GM21576 (cell line): ENCODE data around the gene ACRV1.

Experiments used
- ATAC-seq: cut with Tn5 transposase; IDR thresholded peaks from one replicate; pipeline ENCODE4 v1.9.1; 2021; ENCODE audit warnings: mild to moderate bottlenecking, moderate library complexity; ENCODE audit not compliant: unreplicated experiment

Gene ACRV1

DNA sequence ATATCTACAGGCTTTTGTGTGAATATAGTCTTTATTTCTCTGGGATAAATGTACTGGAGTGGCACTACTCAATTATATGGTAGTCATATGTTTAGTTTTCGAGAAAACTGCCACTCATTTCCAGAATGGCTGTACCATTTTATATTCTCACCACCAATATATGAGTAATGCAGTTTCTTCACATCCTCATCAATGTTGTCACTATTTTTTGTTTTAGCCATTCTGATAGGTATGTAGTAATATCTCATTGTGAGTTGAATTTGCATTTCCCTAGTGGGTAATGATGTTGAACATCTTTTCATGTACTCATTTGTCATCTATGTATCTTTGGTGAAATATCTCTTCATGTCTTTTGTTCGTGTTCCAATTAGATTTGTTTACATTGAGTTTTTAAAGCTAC is 18.0 kb downstream of the ACRV1 start:
- no peak for ATAC-seq

DNA sequence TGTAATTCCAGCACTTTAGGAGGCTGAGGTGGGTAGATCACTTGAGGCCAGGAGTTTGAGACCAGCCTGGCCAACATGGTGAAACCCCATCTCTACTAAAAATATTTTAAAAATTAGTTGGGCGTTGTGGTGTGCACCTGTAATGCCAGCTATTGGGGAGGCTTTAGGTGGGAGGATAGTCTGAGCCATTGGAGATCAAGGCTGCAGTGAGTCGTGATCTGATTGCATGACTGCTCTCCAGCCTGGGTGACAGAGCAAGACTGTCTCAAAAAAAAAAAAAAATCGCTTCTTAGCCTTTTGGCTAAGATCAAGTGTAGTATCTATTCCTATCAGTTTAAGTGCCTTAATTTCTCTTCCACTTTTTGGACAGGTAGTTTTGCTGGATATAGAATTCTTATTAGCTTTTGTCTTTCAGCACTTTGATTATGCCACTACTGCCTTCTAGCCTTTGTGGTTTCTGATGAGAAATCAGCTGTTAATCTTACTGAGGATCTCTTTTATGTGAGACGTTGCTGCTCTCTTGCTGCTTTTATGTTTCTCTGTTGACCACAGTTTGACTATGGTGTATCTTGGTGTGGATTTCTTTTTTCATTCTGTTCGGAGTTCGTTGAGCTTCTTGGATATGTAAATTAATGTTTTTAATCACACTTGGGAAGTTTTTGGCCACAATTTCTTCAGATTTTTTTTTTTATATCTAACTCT is 31.0 kb downstream of the ACRV1 start:
- no peak for ATAC-seq

DNA sequence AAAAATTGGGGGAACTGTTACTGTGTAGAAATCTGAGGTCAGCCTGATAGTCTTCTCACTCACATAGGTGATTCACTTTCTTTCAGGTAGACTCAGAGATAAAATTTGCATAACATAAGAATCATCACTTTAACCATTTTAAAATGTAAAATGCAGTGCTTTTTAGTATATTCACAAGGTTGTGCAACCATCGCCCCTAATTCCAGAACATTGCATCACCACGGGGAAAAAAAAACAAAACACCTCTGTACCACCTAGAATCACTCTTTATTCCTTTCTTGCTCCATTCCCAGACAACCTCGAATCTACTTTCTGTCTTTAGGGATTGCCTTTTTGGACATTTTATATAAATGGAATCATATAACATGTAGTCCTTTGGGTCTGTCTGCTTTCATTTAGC is 34.8 kb downstream of the ACRV1 start:
- no peak for ATAC-seq

DNA sequence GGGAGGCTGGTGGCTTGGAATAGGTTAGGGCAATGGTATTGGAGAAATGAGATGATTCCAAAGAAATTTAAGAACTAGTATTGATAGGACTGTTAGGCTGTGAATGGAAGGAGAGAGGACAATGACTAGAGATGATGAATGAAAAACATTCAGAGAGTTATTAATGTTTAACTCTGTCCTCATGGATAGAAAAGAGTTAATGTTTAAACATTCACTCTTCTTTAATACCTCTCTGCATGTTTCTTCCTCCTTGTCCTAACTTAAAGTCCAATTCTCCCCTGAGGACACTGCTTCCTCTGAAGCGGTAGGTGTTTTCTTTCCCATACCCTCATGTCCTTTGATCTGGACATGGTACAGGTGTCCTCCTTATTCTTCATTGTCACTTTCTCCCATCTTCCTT is 42.3 kb downstream of the ACRV1 start:
- ATAC-seq, result no peak

DNA sequence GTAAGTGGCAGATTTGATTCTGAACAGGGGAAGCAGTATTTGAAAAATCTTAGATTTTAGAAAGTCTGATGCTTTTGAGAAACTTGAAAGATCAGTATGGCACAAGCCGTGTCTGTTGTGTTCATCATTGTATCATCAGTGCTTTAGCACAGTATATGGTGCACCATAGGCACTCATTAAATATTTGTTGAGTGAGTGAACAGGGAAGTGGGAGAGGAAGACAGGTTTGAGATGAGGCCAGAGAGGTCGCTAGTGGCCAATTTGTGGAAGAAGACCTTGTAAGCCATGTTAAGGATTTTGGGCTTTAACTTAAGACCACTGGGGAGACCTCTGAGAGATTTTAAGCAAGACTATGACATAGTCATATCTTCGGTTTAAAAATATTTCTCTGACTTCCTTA is 42.8 kb downstream of the ACRV1 start:
- no peak for ATAC-seq

DNA sequence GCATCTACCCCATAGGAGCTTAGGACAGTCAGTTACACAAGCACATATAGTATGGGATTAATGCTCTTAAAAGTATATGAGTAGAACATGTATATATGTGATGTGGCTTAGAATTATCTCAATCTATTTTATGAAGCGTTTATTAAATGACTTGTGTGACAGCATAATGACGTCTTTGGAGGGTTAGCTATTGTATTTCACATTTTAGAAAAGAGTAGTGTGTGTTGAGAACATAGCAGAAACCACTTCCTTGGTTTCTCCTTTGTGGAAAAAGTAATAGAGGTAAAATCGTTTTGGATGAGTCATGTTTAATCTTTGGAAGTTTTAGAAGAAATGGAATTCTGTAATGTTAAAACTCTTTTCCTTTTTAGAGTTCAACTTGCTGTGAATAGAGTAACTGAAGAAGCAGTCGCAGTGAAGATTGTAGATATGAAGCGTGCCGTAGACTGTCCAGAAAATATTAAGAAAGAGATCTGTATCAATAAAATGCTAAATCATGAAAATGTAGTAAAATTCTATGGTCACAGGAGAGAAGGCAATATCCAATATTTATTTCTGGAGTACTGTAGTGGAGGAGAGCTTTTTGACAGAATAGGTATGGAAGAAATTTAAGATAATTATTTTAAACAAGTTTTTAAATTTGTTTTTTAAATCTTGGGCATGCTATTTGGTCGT is 53.3 kb downstream of the ACRV1 start:
- no peak for ATAC-seq

DNA sequence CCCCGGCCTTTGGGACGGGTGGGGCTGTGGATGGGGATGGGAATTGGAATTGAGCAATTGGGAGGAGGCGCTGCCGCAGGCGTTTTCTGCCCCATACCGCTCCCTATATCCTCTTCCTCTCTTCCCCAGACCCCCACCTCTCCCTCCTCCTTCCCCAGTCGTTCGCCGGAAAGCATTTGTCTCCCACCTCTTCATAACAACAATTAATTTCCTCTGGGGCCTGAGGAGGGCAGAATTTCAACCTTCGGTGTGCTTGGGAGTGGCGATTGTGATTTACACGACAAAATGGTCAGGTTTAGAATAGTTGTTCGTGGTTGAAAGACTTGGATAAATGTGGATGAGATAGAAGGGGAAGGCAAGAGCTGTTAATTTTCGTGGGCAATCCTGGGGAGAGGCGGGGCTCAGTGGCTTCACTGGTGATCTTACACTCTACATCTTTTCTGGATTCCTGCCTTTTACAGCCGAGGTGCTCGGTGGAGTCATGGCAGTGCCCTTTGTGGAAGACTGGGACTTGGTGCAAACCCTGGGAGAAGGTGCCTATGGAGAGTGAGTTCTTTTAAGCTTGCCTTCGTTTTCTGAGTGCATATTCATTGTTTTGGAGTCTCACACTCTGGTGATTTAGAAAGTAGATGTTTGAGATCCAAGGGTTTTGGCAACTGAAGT is 54.2 kb downstream of the ACRV1 start:
- ATAC-seq, result peak; percentile 43

DNA sequence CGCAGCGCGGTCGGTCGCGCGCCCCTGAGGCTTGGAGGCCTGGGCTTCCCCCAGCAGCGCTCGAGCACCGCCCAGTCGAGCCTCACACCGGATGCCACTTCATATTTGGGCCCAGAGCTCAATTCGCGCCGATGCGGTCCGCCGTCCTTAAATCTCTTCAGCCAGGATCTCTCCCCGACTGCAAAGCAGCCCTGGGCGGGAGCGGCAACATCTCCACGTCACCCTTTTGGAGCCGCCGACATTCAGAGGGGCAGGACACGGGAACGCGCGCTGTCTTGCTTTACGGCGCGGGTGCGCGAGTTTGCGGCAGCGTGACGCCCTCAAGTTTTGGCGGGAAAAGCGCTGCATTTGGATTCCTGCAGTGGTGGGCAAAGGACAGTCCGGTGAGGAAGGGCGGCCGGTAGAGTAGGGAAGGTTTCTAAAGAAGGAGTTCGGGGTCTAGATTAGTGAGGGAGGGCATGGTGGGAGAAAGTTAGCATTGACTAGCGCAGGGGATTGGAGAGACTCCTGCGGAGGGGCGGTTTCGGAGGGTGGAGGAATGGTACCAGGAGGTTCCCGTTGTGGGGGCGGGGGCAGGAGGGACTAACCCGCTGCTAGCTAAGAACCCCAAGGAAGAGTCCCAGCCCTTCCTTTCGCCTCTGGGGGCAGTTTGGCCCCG is 54.9 kb downstream of the ACRV1 start:
- ATAC-seq, result peak; percentile 85

DNA sequence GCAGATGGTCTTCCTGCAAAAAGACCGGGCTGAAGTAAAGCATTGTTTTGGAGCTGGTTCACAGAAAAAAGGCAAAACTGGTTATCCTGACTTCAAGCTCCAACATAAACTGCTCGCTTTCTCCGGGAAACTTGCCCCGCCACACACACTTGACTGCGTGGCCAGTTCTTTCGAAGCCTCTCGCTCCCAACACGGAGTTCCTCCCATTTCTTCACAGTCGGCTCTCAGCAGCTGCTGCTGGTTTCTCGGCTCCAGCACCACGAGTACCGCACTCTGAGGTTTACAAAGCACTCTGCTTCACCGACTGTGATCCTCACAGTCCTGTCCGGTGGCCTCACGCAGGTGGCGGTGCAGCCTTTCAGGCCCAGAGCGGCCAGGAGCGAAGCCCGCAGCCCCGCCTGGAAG is 55.4 kb downstream of the ACRV1 start:
- no peak for ATAC-seq

DNA sequence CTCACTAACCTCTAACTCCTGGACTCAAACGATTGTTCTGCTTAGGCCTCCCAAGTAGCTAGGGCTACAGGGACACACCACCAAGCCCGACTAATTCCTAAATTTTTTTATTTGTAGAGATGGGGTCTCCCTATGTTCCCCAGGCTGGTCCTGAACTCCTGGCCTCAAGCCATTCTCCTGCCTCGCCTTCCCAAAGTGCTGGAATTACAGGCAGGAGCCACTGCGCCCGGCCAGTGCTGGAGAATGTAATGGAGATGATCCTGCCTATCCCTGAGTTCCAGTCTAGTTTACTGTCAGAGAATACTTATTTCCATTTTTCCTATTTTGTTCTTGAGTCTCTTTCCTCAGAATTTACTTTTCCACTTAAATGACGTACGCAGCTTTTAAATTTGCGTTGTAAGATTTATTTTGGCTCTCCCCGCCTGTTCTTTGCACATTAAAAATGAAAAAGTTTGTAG is 55.9 kb downstream of the ACRV1 start, which contains the start of gene CHEK1:
TSS of gene CHEK1 (plus strand) at position 408 of the 458 bp plus-strand sequence. CDS start 1,606 bp downstream, outside the sequence.
- ATAC-seq, result no peak

DNA sequence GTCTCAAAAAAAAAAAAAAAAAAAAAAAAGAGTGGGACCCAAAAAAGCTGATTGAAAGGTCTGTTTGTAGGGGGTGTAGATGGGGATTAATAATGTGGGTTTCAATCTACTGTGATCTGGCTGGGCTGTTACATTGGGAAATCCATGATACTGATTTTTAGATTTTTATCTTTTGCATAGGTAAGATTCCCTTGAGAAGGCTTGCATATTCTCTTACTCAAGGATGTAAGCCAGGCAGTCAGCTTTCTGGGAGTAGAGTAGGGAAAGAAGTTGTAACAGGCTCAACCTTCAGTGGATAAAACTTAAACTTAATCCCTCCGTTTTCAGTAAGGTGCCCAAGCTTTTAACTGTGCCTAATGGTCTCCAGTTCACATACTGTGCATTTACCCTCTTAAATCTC is 57.6 kb downstream of the ACRV1 start:
- no peak for ATAC-seq

DNA sequence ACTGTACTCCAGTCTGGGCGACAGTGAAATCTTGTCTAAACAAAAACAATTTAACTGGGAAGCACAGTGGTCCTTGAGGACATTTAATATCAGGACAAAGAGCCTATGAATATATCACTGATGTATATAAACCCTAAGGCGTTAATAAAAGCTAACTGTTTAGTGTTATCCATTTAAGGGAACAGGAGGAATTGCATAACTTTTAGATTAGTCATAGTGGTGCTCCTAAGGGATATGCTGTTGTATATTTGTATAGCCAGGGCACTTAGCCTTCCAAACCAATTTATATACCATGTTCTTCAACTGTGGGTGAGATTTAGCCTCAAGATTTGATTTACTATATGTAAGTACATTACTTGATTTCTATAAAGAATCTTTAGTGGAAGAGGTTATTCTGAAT is 58.7 kb downstream of the ACRV1 start:
- no peak for ATAC-seq
